ENCODE measurements around the gene TAS1R3.

Gene TAS1R3

DNA sequence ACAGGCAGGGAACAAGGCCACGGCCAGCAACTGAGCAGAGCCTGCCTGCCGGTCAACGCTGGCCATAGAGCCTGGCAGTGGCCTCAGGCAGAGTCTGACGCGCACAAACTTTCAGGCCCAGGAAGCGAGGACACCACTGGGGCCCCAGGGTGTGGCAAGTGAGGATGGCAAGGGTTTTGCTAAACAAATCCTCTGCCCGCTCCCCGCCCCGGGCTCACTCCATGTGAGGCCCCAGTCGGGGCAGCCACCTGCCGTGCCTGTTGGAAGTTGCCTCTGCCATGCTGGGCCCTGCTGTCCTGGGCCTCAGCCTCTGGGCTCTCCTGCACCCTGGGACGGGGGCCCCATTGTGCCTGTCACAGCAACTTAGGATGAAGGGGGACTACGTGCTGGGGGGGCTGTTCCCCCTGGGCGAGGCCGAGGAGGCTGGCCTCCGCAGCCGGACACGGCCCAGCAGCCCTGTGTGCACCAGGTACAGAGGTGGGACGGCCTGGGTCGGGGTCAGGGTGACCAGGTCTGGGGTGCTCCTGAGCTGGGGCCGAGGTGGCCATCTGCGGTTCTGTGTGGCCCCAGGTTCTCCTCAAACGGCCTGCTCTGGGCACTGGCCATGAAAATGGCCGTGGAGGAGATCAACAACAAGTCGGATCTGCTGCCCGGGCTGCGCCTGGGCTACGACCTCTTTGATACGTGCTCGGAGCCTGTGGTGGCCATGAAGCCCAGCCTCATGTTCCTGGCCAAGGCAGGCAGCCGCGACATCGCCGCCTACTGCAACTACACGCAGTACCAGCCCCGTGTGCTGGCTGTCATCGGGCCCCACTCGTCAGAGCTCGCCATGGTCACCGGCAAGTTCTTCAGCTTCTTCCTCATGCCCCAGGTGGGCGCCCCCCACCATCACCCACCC, at the start of gene TAS1R3:
Gene TAS1R3 (plus strand): TSS at position 213 of the 898 bp plus-strand sequence. CDS start 66 bp downstream, at position 279.
- no peak for DNase-seq

DNA sequence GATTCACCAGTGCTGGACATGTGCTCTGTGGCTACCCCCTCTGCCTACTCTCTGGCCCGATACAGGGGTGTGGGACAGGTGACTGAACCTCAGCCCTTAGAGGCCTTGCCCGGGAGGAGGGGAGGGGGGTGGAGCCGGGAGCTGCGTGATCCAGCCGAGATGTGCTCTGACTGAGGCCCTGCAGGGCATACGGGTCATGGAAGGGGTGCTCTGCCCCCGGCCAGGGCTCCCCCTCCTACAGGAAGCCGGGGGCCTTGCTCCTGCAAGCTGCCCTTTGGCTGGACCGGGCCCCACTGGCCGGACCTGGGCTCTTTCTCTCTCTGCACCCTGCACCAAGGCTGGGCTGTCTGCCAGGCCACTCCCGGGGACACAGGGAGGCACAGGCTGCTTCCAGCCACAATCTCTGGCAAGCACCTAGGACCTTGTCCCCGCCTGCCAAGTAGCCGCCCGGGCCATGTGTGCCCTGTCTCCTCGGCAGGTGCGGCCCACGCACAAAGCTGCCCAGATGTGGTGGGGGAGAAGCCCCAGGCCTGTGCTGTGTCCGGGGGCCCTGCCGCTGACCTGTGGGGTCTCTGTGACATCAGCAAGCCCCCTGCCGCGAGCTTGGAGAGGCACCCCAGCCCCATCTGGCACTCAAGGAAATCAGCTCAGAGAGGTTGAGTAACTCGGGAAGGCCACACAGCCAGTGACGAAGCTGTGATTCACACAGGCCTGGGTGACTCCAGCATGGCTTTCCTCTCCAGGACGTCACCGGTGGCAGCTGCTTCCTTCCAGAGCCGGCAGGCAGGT, 49.4 kb upstream of the TAS1R3 start:
- no peak for DNase-seq

DNA sequence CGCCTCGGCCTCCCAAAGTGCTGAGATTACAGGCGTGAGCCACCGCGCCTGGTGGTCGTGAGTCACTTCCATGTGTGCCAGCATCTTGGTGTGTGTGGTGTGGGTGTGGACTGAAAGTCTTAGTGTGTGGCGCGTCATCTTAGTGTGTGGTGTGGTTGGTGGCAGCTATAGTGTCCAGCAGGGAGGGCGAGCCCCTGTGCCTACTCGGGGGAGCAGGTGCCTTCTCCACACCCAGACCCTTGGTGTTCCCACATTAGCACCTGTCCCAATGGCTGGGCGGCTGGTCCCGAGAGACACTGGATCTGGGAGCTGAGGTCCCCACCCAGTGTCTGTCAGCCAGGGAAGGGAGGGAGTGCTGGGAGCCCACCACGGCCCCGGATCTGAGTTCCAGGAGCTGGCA, 48.1 kb upstream of the TAS1R3 start:
- DNase-seq = no peak

DNA sequence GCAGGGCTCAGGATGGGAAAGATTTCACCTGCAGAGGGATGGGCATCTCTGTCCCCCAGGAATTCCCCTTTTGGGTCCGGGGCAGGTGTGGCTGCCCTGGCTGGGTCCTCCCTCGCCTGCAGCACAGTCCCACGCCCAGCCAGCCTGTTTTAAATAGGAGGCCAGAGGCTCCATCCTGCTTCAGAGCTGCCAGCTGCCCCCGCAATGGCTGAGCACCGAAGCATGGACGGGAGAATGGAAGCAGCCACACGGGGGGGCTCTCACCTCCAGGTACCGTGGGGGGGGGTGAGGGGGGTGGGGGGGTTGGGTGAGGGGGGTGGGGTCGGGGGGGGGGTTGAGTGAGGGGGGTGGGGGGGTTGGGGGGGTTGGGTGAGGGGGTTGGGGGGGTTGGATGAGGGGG, 47.3 kb upstream of the TAS1R3 start:
- no peak for DNase-seq

DNA sequence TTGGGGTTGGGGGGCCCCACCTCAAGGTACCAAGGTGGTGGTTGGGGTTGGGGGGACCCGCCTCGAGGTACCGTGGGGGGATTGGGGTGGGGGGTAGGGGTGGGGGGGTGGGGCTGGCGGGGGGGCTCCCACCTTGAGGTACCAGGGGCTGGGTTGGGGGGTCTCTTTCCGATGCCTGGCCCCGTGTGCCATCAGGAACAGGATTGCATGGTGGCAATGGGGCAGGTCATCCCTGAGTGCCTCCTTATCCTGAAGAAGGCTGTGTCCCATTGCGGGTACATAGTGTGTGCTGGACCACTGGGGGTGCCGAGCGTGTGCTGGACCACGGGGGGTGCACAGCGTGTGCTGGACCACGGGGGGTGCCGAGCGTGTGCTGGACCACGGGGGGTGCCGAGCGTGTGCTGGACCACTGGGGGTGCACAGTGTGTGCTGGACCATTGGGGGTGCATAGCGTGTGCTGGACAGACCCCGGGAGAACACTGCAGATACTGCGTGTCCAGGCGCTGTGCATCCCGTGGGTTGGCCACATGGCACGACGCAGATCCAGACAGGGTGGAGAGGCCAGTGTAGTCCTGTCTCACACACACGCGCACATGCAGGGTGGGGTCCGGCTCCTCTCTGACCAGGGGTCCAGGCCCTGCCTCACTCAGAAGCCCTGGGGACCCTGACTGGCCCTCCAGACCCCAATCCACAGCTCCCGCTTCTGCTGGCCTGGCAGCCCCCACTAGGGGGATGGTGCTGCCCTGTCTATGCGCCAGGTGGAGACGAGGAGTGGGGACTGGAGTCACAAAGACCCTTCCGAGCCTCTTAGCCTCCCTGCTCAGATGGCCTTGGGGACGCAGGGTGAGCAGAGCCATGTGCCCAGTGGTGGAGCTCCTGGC, 46.6 kb upstream of the TAS1R3 start:
- no peak for DNase-seq

DNA sequence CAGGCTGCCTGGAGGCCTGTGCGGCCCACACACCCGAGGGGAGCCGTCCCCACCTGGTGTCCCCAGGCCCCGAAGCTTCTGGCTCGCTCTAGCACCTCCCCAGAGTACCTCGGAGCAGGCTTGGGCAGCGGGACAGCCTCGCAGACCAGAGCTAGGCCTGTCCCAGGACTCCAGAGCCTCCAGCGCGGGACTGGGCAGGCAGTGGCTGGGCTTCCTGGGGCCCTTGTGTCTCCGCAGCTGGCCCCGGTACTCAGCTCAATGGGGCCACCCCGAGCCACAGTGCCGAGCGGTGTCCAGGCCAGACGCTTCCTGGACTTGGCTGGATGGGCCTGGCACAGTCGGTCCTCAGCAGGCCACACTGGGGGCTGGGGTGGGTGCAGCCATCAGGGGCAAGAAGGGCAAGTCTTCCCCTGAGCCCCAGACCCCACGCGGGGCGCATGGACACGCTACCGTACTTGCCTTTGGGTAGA, 45.9 kb upstream of the TAS1R3 start:
- no peak for DNase-seq

DNA sequence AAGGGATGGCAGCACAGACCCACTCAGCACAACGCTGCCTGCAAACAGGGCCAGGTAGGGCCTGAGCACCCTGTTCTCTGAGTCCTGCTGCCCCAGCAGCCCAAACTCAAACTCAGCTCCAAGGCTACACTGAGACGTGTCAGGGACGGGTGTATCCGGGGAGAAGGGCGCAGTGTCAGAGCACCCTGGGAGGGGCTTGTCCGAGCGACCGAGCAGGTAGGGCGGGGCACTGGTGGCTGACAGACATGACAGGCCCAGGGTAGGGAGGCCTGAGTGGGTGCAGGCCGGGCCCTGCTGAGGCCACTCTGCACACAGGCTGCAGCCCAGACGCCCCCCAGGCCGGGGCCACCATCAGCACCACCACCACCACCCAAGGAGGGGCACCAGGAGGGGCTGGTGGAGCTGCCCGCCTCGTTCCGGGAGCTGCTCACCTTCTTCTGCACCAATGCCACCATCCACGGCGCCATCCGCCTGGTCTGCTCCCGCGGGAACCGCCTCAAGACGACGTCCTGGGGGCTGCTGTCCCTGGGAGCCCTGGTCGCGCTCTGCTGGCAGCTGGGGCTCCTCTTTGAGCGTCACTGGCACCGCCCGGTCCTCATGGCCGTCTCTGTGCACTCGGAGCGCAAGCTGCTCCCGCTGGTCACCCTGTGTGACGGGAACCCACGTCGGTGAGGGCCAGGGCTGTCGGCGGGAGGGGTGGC, 45.3 kb upstream of the TAS1R3 start:
- no peak for DNase-seq

DNA sequence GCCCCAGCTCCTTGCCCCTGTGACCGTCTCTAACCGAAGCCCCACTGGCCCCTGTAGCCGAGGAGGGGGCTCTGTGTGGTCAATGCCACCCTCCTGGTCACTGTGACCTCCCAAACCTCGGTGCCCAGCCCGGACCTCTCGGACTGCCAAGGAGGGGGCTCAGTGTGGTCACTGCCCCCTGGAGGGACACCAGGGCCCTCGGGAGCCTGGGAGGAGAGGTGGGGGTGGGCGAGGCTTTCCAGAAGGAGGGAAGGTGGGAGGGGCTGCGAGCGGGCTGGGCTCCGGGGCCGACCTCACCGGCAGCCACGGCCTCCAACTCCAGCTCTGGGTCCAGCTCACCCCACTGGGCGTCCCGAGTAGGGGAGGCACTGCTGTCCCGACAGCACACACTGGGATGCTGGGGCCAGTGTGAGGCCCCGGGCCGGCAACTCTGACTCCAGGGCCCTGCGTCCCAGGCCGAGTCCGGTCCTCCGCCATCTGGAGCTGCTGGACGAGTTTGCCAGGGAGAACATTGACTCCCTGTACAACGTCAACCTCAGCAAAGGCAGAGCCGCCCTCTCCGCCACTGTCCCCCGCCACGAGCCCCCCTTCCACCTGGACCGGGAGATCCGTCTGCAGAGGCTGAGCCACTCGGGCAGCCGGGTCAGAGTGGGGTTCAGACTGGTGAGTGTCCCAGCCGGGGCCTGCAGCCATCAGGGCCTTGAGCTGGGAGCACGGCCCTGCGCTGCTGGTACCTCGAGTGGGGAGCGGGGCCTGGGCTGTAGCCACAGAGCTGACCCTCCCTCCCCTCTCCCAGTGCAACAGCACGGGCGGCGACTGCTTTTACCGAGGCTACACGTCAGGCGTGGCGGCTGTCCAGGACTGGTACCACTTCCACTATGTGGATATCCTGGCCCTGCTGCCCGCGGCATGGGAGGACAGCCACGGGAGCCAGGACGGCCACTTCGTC, 44.5 kb upstream of the TAS1R3 start:
- no peak for DNase-seq

DNA sequence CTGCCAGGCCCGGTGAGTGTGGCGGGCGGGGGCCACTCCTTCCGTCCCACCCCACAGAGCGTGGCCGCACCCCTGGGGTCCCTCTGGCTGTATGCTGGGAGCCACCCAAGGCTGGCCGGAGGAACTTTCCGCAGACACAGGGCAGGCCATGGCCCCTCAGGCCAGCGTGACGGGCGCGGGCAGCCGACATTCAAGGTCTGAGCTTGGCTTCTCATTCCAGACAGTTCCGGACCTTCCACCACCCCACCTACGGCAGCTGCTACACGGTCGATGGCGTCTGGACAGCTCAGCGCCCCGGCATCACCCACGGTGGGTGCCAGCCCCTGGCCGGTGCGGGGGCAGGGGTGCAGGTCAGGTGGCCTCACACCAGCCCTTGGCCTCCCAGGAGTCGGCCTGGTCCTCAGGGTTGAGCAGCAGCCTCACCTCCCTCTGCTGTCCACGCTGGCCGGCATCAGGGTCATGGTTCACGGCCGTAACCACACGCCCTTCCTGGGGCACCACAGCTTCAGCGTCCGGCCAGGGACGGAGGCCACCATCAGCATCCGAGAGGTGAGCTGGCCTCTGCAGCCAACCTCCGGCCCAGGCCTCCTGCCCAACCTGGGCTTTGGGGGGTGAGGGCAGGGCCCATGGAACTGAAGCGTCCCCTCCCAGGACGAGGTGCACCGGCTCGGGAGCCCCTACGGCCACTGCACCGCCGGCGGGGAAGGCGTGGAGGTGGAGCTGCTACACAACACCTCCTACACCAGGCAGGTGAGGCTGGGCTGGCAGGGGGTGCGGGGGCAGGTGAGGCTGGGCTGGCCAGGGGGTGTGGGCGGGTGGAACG, 43.6 kb upstream of the TAS1R3 start:
- no peak for DNase-seq

DNA sequence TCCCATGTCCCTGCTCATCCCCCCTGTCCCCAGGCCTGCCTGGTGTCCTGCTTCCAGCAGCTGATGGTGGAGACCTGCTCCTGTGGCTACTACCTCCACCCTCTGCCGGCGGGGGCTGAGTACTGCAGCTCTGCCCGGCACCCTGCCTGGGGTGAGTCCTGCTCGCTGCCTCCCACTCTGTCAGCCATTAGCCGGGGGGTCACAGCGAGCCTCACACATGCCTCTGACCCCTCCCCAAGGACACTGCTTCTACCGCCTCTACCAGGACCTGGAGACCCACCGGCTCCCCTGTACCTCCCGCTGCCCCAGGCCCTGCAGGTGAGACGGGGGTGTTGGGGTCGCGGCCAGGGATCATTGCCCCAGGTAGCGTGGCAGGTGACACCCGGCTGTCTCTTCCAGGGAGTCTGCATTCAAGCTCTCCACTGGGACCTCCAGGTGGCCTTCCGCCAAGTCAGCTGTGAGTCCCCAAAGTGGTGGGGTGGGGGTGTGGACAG, 40.8 kb upstream of the TAS1R3 start:
- DNase-seq = peak; percentile 75

DNA sequence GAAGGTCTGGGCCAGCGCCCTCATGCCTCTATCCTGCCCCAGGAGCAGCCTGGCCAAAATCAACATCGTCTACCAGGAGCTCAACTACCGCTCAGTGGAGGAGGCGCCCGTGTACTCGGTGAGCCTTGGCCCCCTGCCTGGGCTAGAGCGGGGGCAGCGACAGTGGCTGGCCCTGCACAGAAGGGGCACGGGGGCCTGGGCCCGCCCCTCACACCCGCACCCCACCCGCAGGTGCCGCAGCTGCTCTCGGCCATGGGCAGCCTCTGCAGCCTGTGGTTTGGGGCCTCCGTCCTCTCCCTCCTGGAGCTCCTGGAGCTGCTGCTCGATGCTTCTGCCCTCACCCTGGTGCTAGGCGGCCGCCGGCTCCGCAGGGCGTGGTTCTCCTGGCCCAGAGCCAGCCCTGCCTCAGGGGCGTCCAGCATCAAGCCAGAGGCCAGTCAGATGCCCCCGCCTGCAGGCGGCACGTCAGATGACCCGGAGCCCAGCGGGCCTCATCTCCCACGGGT, 40.0 kb upstream of the TAS1R3 start:
- DNase-seq = no peak

DNA sequence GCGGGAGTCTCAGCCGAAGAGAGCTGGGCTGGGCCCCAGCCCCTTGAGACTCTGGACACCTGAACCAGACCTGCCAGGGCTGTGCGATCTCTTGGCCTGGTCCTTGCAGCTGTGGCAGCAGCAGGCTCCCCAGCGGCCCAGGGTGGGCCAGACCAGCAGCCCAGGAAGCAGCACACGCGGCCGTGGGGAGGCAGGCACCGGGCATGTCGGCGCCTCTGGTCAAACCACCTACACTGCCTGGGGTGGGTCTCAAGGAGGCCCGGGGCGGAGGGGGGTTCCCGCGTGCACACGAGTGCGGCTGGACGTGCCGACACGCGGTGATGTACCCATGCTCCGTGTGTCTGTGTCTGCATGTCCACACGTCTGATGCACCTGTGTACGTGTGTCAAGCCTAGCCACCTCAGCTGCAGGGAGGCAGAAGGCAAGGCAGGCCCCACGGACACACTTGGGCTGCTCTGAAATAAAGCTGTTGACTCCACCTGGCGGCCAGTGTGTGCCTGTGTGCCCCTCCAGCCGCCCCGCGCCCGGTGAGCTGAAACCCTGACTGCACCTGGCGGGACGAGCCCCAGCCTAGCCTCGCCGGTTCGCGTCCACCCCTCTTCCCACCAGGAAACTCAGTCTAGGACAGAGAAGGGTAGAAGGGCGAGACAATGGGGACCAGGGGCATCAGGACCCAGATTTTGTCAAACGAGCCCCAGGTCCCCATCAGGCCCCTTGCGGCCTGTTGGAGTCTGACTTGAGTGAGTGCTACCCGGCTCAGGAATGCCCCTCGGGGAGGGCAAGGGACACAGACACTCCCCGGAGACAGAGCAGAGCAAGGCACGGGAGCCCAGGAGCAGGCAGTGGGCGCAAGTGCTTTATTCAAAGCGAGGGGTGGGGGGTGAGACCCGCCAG, 39.3 kb upstream of the TAS1R3 start:
- peak; percentile 73 for DNase-seq

DNA sequence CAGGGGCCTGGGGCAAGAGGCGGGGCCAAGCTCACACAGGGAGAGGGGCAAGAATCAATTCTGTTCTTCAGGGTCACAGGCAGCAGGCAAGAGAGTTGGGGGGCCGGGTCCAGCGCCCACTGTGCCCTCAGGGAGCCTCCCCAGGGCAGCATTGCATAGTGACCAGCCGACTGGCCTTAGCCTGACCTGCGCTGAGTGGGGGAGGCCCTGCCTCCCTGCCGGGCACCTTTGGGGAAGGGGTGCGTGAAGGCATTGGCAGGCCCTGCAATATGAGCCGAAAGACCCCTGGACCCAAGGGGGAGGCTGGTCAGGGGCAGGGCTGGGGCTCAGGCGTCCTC, 38.7 kb upstream of the TAS1R3 start:
- DNase-seq = no peak

DNA sequence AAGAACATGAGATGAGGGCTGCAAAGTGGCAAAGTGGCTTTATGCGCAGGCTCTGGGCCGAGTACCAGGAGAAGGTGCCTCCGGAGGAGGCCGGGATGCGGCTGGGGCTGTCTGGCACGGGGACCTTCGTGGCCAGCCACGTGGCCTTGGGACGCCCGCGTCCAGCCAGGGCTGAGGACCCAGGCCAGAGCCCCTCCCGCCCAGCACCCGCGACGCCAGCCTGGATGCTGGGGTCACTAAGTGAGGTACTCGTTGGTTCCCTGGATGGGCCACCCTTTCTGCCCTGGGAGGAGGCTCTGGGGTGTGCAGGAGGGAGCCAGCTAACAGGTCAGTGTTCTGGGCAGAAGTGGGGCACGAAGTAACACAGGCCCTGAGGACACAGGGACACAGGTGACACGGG, 38.2 kb upstream of the TAS1R3 start:
- no peak for DNase-seq

DNA sequence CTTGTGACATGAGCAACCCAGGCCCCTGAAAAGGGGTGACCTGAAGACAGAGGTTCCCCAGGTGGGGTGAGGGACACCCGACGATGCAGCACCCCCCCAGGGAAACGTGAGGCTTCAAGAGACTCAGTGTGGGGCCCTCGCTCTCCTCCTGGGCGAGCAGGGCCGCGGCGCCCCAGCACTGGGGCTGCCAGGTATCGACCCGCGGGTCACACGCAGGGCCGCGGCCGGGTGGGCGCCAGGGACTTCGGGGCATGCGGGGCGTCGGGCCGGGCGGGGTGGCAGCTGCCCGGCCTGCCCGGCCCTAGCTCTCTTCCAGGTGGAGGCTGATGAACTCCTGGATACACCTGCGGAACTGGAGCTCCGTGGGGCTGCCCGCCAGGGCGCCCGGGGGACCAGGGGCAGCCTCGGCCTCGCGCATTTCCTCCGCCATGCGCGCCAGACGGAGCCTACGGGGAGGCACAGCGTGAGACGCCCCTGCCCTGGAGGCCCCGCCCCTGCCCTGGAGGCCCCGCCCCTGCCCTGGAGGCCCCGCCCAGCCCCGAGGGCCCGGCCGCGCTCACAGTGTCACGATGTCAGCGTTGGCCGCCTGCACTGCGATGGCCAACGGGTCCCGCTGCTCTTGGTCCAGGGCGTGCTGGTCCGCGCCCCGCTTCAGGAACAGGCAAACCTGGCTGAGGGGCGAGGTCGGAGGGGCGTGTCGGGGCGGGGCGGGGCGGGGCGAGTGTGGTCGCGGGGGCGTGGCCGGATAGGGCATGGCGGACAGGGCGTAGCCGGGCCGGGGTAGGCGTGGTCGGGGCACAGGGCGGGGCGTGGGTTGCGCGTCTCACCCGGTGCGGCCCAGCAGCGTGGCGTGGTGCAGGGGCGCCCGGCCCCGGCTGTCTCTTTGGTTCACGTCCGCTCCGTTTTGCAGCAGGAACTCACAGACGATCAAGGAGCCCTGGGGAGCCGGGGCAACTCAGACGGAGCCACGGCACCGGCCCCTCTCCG, 37.5 kb upstream of the TAS1R3 start:
- DNase-seq = no peak

DNA sequence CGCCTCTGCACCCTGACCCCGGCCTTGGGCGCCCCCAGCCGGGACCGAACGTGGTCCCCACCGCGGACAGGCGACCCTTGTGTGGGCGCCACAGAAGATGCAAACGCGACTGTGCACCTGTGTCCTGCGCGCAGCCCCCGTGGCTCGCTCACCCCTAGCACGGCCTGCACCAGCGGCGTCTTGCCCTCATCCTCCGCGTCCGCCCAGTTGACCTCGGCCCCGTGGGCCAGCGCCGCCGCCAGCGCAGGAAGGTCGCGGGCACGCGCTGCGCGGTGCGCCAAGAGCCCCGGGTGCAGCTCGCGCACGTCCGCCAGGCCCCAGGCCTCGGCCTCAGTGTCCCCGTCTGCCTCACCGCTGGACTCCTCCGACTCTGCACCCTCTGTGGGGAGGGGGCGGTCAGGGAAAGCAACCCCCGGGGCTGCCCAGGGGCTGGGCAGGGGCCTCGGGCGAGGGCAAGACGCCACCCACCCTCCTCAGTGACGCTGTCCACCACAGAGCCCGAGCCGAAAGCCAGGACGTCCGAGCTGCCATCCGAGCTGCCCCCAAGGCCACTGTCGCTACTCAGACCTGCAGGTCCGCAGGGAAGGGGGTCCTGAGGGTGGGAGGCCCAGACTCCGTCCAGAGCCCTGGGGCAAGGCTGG, 36.7 kb upstream of the TAS1R3 start:
- no peak for DNase-seq

Measured in stimulated activated CD4-positive, alpha-beta T cell treated with anti-CD3 and anti-CD28 coated beads, Interleukin-4, amount 100 ng/mL, for 1 hour (primary cell).